Immature natural killer cell (primary cell): ENCODE results near the gene GPR143. TPM values are rescaled to one million over a fixed set of nuclear protein-coding genes. Genes with fewer than 3 reads are reported as not detected.

Source experiments
- DNase-seq, 3 donors: peaks; one replicate each; pipeline ENCODE4 v3.0.0; 2022; ENCODE audit warnings: mixed read lengths in 1 of 3
- H3K27ac Mint-ChIP-seq, 6 donors: one replicate each; pipeline ENCODE4 v1.8.0; 2020; ENCODE audit warnings: mixed read lengths in 6 of 6, mild to moderate bottlenecking in 5 of 6, inconsistent platforms in 4 of 6, moderate library complexity in 3 of 6
- H3K27me3 Mint-ChIP-seq, 3 donors: one replicate each; pipeline ENCODE4 v1.8.0; 2020 to 2021; ENCODE audit warnings: low read depth in 3 of 3, mild to moderate bottlenecking in 3 of 3, mixed read lengths in 3 of 3, moderate library complexity in 3 of 3, inconsistent platforms in 1 of 3
- H3K36me3 Mint-ChIP-seq, 3 donors: one replicate each; pipeline ENCODE4 v1.8.0; 2020; ENCODE audit warnings: mixed read lengths in 3 of 3, inconsistent platforms in 2 of 3, mild to moderate bottlenecking in 2 of 3
- H3K4me1 Mint-ChIP-seq, 2 donors: one replicate each; pipeline ENCODE4 v1.8.0; 2020; ENCODE audit warnings: inconsistent platforms in 2 of 2, mild to moderate bottlenecking in 2 of 2, mixed read lengths in 2 of 2, moderate library complexity in 1 of 2
- H3K4me3 Mint-ChIP-seq, 5 donors: one replicate each; pipeline ENCODE4 v1.8.0; 2020; ENCODE audit warnings: mild to moderate bottlenecking in 5 of 5, mixed read lengths in 5 of 5, inconsistent platforms in 3 of 5, moderate library complexity in 3 of 5
- H3K9me3 Mint-ChIP-seq, 6 donors: one replicate each; pipeline ENCODE4 v1.8.0; 2020; ENCODE audit warnings: mild to moderate bottlenecking in 6 of 6, mixed read lengths in 6 of 6, inconsistent platforms in 4 of 6, moderate library complexity in 3 of 6
- polyA plus RNA-seq, 3 donors: library from polyadenylated mRNA; unstranded; fragments of 300-500 nt; fragmentation: Illumina TruSeq; gene quantifications; one replicate each; pipeline ENCODE4 v1.2.3, GENCODE V29; 2021

GPR143 gene
- polyA plus RNA-seq, 3 donors from 2014 or later = 0.18 TPM; not detected in 2

GRCh38 chrX:9687899-9688298, 77.7 kb downstream of the GPR143 start:
- no peak for DNase-seq
- Mint-ChIP-seq H3K27ac (no peak overlapping the region), H3K36me3 (peaks cover 0 to 24% (median 6%) of the 10 kb centered on the region in 3 donors), H3K4me1 (no peaks in the 10 kb centered on the region), H3K27me3 (peaks cover 0 to 4% (median 2%) of the 10 kb centered on the region in 3 donors), H3K9me3 (no peaks in the 10 kb centered on the region), H3K4me3 (no peak overlapping the region)

- DNase-seq = no peak
- Mint-ChIP-seq H3K4me3 (no peak overlapping the region), H3K27ac (no peak overlapping the region), H3K4me1 (peaks cover 3 to 16% of the 10 kb centered on the region in 2 donors), H3K27me3 (peaks cover 0 to 4% (median 0%) of the 10 kb centered on the region in 3 donors), H3K36me3 (peaks cover 0 to 15% (median 6%) of the 10 kb centered on the region in 3 donors), H3K9me3 (no peaks in the 10 kb centered on the region)
Observed at GRCh38 chrX:9683350-9683749, 82.3 kb downstream of the GPR143 start.

- Mint-ChIP-seq H3K27ac (no peak overlapping the region), H3K4me3 (no peak overlapping the region), H3K36me3 (peaks cover 0 to 15% (median 6%) of the 10 kb centered on the region in 3 donors), H3K4me1 (peaks cover 8 to 20% of the 10 kb centered on the region in 2 donors), H3K27me3 (peaks cover 0 to 4% (median 0%) of the 10 kb centered on the region in 3 donors), H3K9me3 (no peaks in the 10 kb centered on the region)
- DNase-seq = no peak
Observed at GRCh38 chrX:9682861-9683260, 82.8 kb downstream of the GPR143 start.

- Mint-ChIP-seq H3K36me3 (peaks cover 0 to 15% (median 6%) of the 10 kb centered on the region in 3 donors), H3K4me1 (peaks cover 12 to 24% of the 10 kb centered on the region in 2 donors), H3K27ac (no peak overlapping the region), H3K9me3 (no peaks in the 10 kb centered on the region), H3K27me3 (peaks cover 0 to 4% (median 0%) of the 10 kb centered on the region in 3 donors), H3K4me3 (no peak overlapping the region)
- no peak for DNase-seq
Observed at GRCh38 chrX:9682456-9682855, 83.2 kb downstream of the GPR143 start.

GRCh38 chrX:9681422-9681821, 84.2 kb downstream of the GPR143 start:
- DNase-seq = no peak
- Mint-ChIP-seq H3K4me3 (no peak overlapping the region), H3K9me3 (no peaks in the 10 kb centered on the region), H3K4me1 (peaks cover 21 to 35% of the 10 kb centered on the region in 2 donors), H3K36me3 (peaks cover 0 to 13% (median 6%) of the 10 kb centered on the region in 3 donors), H3K27me3 (peaks cover 0 to 8% (median 0%) of the 10 kb centered on the region in 3 donors), H3K27ac (no peak overlapping the region)

- Mint-ChIP-seq H3K36me3 (peaks cover 0 to 10% (median 3%) of the 10 kb centered on the region in 3 donors), H3K4me1 (peaks cover 21 to 39% of the 10 kb centered on the region in 2 donors), H3K27me3 (peaks cover 0 to 8% (median 0%) of the 10 kb centered on the region in 3 donors), H3K27ac (no peak overlapping the region), H3K4me3 (no peak overlapping the region), H3K9me3 (no peaks in the 10 kb centered on the region)
- DNase-seq = no peak
Observed at GRCh38 chrX:9681011-9681410, 84.6 kb downstream of the GPR143 start.

GRCh38 chrX:9678215-9678965, 87.3 kb downstream of the GPR143 start:
- Mint-ChIP-seq H3K4me3 (peak overlapping the region in 2 of 5 donors; percentile 19 to 68), H3K36me3 (peaks cover 0 to 3% (median 0%) of the 10 kb centered on the region in 3 donors), H3K9me3 (no peaks in the 10 kb centered on the region), H3K27ac (peak overlapping the region; percentile 36 to 86 (median 82)), H3K27me3 (peaks cover 0 to 7% (median 0%) of the 10 kb centered on the region in 3 donors), H3K4me1 (peaks cover 21 to 46% of the 10 kb centered on the region in 2 donors)
- no peak for DNase-seq

GRCh38 chrX:9677098-9677739, 88.4 kb downstream of the GPR143 start:
- Mint-ChIP-seq H3K9me3 (no peaks in the 10 kb centered on the region), H3K4me1 (peaks cover 29 to 57% of the 10 kb centered on the region in 2 donors), H3K27me3 (peaks cover 0 to 11% (median 3%) of the 10 kb centered on the region in 3 donors), H3K27ac (peak overlapping the region; percentile 79 to 86 (median 84)), H3K36me3 (peaks cover 0 to 3% (median 0%) of the 10 kb centered on the region in 3 donors), H3K4me3 (peak overlapping the region; percentile 2 to 68 (median 34))
- DNase-seq = peak; percentile 60 to 66 (median 64)

GRCh38 chrX:9676738-9677097, 88.9 kb downstream of the GPR143 start:
- Mint-ChIP-seq H3K4me3 (peak overlapping the region in 2 of 5 donors; percentile 9 to 68), H3K36me3 (peaks cover 0 to 3% (median 0%) of the 10 kb centered on the region in 3 donors), H3K4me1 (peaks cover 34 to 61% of the 10 kb centered on the region in 2 donors), H3K9me3 (no peaks in the 10 kb centered on the region), H3K27me3 (peaks cover 0 to 10% (median 3%) of the 10 kb centered on the region in 3 donors), H3K27ac (peak overlapping the region; percentile 79 to 86 (median 84))
- DNase-seq = no peak

- H3K4me1 Mint-ChIP-seq = peaks cover 38 to 61% of the 10 kb centered on the region in 2 donors
- H3K9me3 Mint-ChIP-seq = no peaks in the 10 kb centered on the region
- peaks cover 0 to 8% (median 3%) of the 10 kb centered on the region in 3 donors for H3K27me3 Mint-ChIP-seq
- H3K27ac Mint-ChIP-seq = peak overlapping the region in 5 of 6 donors; percentile 79 to 86 (median 85)
- no peak for DNase-seq
- H3K4me3 Mint-ChIP-seq = peak overlapping the region in 1 of 5 donors; percentile 9
- H3K36me3 Mint-ChIP-seq = peaks cover 0 to 1% (median 0%) of the 10 kb centered on the region in 3 donors
Observed at GRCh38 chrX:9676306-9676705, 89.3 kb downstream of the GPR143 start.

Other genes with a start within 250 kb of the GPR143 start
- not detected for gene SHROOM2, start 20.6 kb upstream of the GPR143 start, polyA plus RNA-seq
- not detected for gene CLDN34, start 201.5 kb upstream of the GPR143 start, polyA plus RNA-seq